Osteoblast (primary cell): Measurements from ENCODE around the gene LRCOL1. TPM values are rescaled to one million over a fixed set of nuclear protein-coding genes. Genes with fewer than 3 reads are reported as not detected.

ENCODE experiments used
- DNase-seq: peaks from one replicate; pipeline ENCODE4 v3.0.0; 2011; ENCODE audit warnings: low spot score, mixed read lengths; ENCODE audit not compliant: insufficient read length; ENCODE audit errors: missing footprints
- H2AFZ ChIP-seq: 2 replicates; pipeline ENCODE4 v1.6.0; 2011; ENCODE audit warnings: mild to moderate bottlenecking, low read length
- H3K27ac ChIP-seq: 2 replicates; pipeline ENCODE4 v1.5.1; 2011; ENCODE audit warnings: mild to moderate bottlenecking, low read depth, low read length, moderate library complexity
- H3K27me3 ChIP-seq: 2 replicates; pipeline ENCODE4 v1.6.0; 2012; ENCODE audit warnings: mild to moderate bottlenecking, control low read depth, inconsistent platforms, low read length, moderate library complexity; ENCODE audit not compliant: insufficient read depth
- H3K36me3 ChIP-seq: 2 replicates; pipeline ENCODE4 v1.5.1; 2011; ENCODE audit warnings: mild to moderate bottlenecking, low read length, control low read depth, moderate library complexity; ENCODE audit not compliant: insufficient read depth
- H3K4me1 ChIP-seq: 2 replicates; pipeline ENCODE4 v1.5.1; 2011; ENCODE audit warnings: mild to moderate bottlenecking, low read length, control low read depth, moderate library complexity; ENCODE audit not compliant: insufficient read depth
- H3K4me2 ChIP-seq: 2 replicates; pipeline ENCODE4 v1.6.0; 2011; ENCODE audit warnings: mild to moderate bottlenecking, low read length; ENCODE audit not compliant: insufficient read depth
- H3K4me3 ChIP-seq: fragments of 200-600 bp; sonication (generic); 3 replicates; pipeline ENCODE4 v1.5.1; 2012; ENCODE audit warnings: mild to moderate bottlenecking, low read length, inconsistent platforms; ENCODE audit not compliant: insufficient read depth
- H3K79me2 ChIP-seq: 2 replicates; pipeline ENCODE4 v1.6.0; 2012; ENCODE audit warnings: mild to moderate bottlenecking, low read length, control low read depth, inconsistent platforms; ENCODE audit not compliant: insufficient read depth
- H3K9me3 ChIP-seq: 2 replicates; pipeline ENCODE4 v1.5.1; 2011; ENCODE audit warnings: low read depth, low read length, control low read depth
- H4K20me1 ChIP-seq: 2 replicates; pipeline ENCODE4 v1.6.0; 2012; ENCODE audit warnings: mild to moderate bottlenecking, low read length, control low read depth; ENCODE audit not compliant: insufficient read depth
- CTCF ChIP-seq: IDR thresholded peaks from 2 replicates; pipeline ENCODE4 v1.5.1; 2011; ENCODE audit warnings: mild to moderate bottlenecking, low read depth, low read length, moderate library complexity; ENCODE audit errors: extremely low read depth
- total RNA-seq: library from RNA; depleted of rRNA; stranded (reverse); fragments of >200 nt; gene quantifications from 2 replicates; pipeline ENCODE4 v1.2.3, GENCODE V29; 2012

LRCOL1 gene
- total RNA-seq, 1 donor: not detected

- no peaks in the 10 kb centered on the region for H3K27me3 ChIP-seq
- H4K20me1 ChIP-seq: no peaks in the 10 kb centered on the region
- peak; percentile 64 for DNase-seq
- no peaks in the 10 kb centered on the region for H3K4me1 ChIP-seq
- no peak overlapping the region for H3K4me2 ChIP-seq
- TF ChIP-seq CTCF: no peak
- H3K36me3 ChIP-seq: peaks cover 29% of the 10 kb centered on the region
- H3K4me3 ChIP-seq: no peak overlapping the region
- H3K79me2 ChIP-seq: no peaks in the 10 kb centered on the region
- no peaks in the 10 kb centered on the region for H3K9me3 ChIP-seq
- H3K27ac ChIP-seq: no peak overlapping the region
- H2AFZ ChIP-seq: no peak overlapping the region
These were observed 24.1 kb upstream of the LRCOL1 start for GRCh38 chr12:132634411-132634990.

- H3K4me3 ChIP-seq: no peak overlapping the region
- TF ChIP-seq CTCF: no peak
- H2AFZ ChIP-seq: no peak overlapping the region
- no peak overlapping the region for H3K27ac ChIP-seq
- H3K4me1 ChIP-seq: no peaks in the 10 kb centered on the region
- DNase-seq: peak; percentile 34
- no peaks in the 10 kb centered on the region for H3K9me3 ChIP-seq
- peaks cover 35% of the 10 kb centered on the region for H3K36me3 ChIP-seq
- H4K20me1 ChIP-seq: no peaks in the 10 kb centered on the region
- no peak overlapping the region for H3K4me2 ChIP-seq
- no peaks in the 10 kb centered on the region for H3K27me3 ChIP-seq
- no peaks in the 10 kb centered on the region for H3K79me2 ChIP-seq
These were observed 23.5 kb upstream of the LRCOL1 start for GRCh38 chr12:132633901-132634300.

- Histone ChIP-seq H3K4me1 (no peaks in the 10 kb centered on the region), H3K36me3 (peaks cover 36% of the 10 kb centered on the region)
These were observed 23.0 kb upstream of the LRCOL1 start for GRCh38 chr12:132633398-132633797.

More at GRCh38 chr12:132633398-132633797, 23.0 kb upstream of the LRCOL1 start:
- no peak for TF ChIP-seq CTCF
- no peak overlapping the region for H3K4me2 ChIP-seq
- no peaks in the 10 kb centered on the region for H3K27me3 ChIP-seq
- H3K79me2 ChIP-seq: no peaks in the 10 kb centered on the region
- no peaks in the 10 kb centered on the region for H3K9me3 ChIP-seq
- H4K20me1 ChIP-seq: no peaks in the 10 kb centered on the region
- no peak overlapping the region for H3K4me3 ChIP-seq
- H2AFZ ChIP-seq: no peak overlapping the region
- peak; percentile 65 for DNase-seq
- H3K27ac ChIP-seq: no peak overlapping the region
